ENCODE measurements around the gene WAPL.
"Not testable (repeated sequence)": the region's sequence is repeated elsewhere in the genome, so short reads cannot be mapped to it uniquely, and the experiment has no call there.

The WAPL gene

GRCh38 chr10:86409183-86409582, 112.4 kb downstream of the WAPL start:
- DNase-seq = no peak

- DNase-seq = no peak
Observed at GRCh38 chr10:86403183-86403797, 118.3 kb downstream of the WAPL start.

- DNase-seq = no peak
Observed at GRCh38 chr10:86402283-86402941, 119.2 kb downstream of the WAPL start.

- DNase-seq = no peak
Observed at GRCh38 chr10:86401588-86402282, 119.9 kb downstream of the WAPL start.

- DNase-seq = no peak
Observed at GRCh38 chr10:86400705-86401587, 120.6 kb downstream of the WAPL start.

- DNase-seq = peak; percentile 57
Observed at GRCh38 chr10:86399879-86400704, 121.5 kb downstream of the WAPL start.

GRCh38 chr10:86399514-86399878, 122.1 kb downstream of the WAPL start:
- no peak for DNase-seq

GRCh38 chr10:86397120-86397519, 124.5 kb downstream of the WAPL start:
- DNase-seq = no peak

- DNase-seq = no peak
Observed at GRCh38 chr10:86393862-86394455, 127.6 kb downstream of the WAPL start.

GRCh38 chr10:86393362-86393761, 128.2 kb downstream of the WAPL start:
- no peak for DNase-seq

GRCh38 chr10:86392723-86393094, 128.9 kb downstream of the WAPL start:
- no peak for DNase-seq

- DNase-seq = no peak
Observed at GRCh38 chr10:86391986-86392722, 129.4 kb downstream of the WAPL start.

- no peak for DNase-seq
Observed at GRCh38 chr10:86391236-86391840, 130.3 kb downstream of the WAPL start.

GRCh38 chr10:86390337-86391120, 131.1 kb downstream of the WAPL start:
- no peak for DNase-seq

- no peak for DNase-seq
Observed at GRCh38 chr10:86389441-86390193, 132.0 kb downstream of the WAPL start.

GRCh38 chr10:86389109-86389440, 132.5 kb downstream of the WAPL start:
- DNase-seq = not testable (repeated sequence)

- DNase-seq = no peak
Observed at GRCh38 chr10:86388119-86388704, 133.4 kb downstream of the WAPL start.

GRCh38 chr10:86387178-86387794, 134.3 kb downstream of the WAPL start:
- no peak for DNase-seq

Measured in NCI-H2107 (cell line).